Parathyroid adenoma (tissue), 2 donors: ENCODE results near the gene SMIM32.

ENCODE experiments used
- H2AFZ ChIP-seq: fragments of 300-600 bp; sonication (generic); one replicate; pipeline ENCODE4 v1.7.0; 2017; ENCODE audit warnings: antibody characterized with exemption, mild to moderate bottlenecking
- H3K27ac ChIP-seq: fragments of 300-600 bp; sonication (generic); one replicate; pipeline ENCODE4 v1.7.0; 2017
- H3K27me3 ChIP-seq: fragments of 300-600 bp; sonication (generic); one replicate; pipeline ENCODE4 v1.7.0; 2017; ENCODE audit warnings: low read length; ENCODE audit not compliant: control insufficient read depth, insufficient read depth
- H3K36me3 ChIP-seq: fragments of 300-600 bp; sonication (generic); one replicate; pipeline ENCODE4 v1.7.0; 2017; ENCODE audit warnings: low read length; ENCODE audit not compliant: control insufficient read depth, insufficient read depth
- H3K4me1 ChIP-seq: fragments of 300-600 bp; sonication (generic); one replicate; pipeline ENCODE4 v1.7.0; 2017; ENCODE audit warnings: control low read depth
- H3K4me2 ChIP-seq: fragments of 300-600 bp; sonication (generic); one replicate; pipeline ENCODE4 v1.7.0; 2017; ENCODE audit warnings: low read length
- H3K4me3 ChIP-seq: fragments of 300-600 bp; sonication (generic); one replicate; pipeline ENCODE4 v1.7.0; 2017; ENCODE audit warnings: low read depth, low read length
- H3K79me2 ChIP-seq: fragments of 300-600 bp; sonication (generic); one replicate; pipeline ENCODE4 v1.7.0; 2017; ENCODE audit warnings: control low read depth
- H3K9ac ChIP-seq: fragments of 300-600 bp; sonication (generic); one replicate; pipeline ENCODE4 v1.7.0; 2017; ENCODE audit warnings: mild to moderate bottlenecking
- H3K9me3 ChIP-seq: fragments of 300-600 bp; sonication (generic); one replicate; pipeline ENCODE4 v1.7.0; 2017; ENCODE audit warnings: low read length; ENCODE audit not compliant: control insufficient read depth
- CTCF ChIP-seq: fragments of 300-600 bp; sonication (generic); IDR thresholded peaks from one replicate; pipeline ENCODE4 v1.7.0; 2017; ENCODE audit warnings: antibody characterized with exemption, mild to moderate bottlenecking
- donor health status: primary hyperparathyroidism.

SMIM32 gene

GRCh38 chr5:136197462-136198142 lies 4.6 kb upstream of the SMIM32 start:
- Histone ChIP-seq H2AFZ (no peak overlapping the region), H3K9me3 (no peaks in the 10 kb centered on the region), H3K36me3 (no peaks in the 10 kb centered on the region), H3K4me3 (no peak overlapping the region), H3K9ac (no peak overlapping the region), H3K4me2 (no peak overlapping the region), H3K79me2 (no peaks in the 10 kb centered on the region), H3K27ac (no peak overlapping the region), H3K4me1 (no peaks in the 10 kb centered on the region), H3K27me3 (no peaks in the 10 kb centered on the region)
- no peak for TF ChIP-seq CTCF

- H3K36me3 ChIP-seq = no peaks in the 10 kb centered on the region
- H3K27me3 ChIP-seq = no peaks in the 10 kb centered on the region
- H3K27ac ChIP-seq = no peak overlapping the region
- TF ChIP-seq CTCF = no peak
- no peaks in the 10 kb centered on the region for H3K9me3 ChIP-seq
- H3K79me2 ChIP-seq = no peaks in the 10 kb centered on the region
- H3K4me1 ChIP-seq = no peaks in the 10 kb centered on the region
- no peak overlapping the region for H3K4me3 ChIP-seq
- H3K4me2 ChIP-seq = no peak overlapping the region
- no peak overlapping the region for H3K9ac ChIP-seq
- H2AFZ ChIP-seq = no peak overlapping the region
These were observed 3.2 kb upstream of the SMIM32 start for GRCh38 chr5:136195971-136196820.

GRCh38 chr5:136194576-136194975 lies 1.6 kb upstream of the SMIM32 start:
- Histone ChIP-seq H3K4me1 (no peaks in the 10 kb centered on the region), H2AFZ (no peak overlapping the region), H3K27ac (no peak overlapping the region), H3K4me3 (no peak overlapping the region), H3K27me3 (no peaks in the 10 kb centered on the region), H3K9ac (no peak overlapping the region), H3K4me2 (no peak overlapping the region), H3K9me3 (no peaks in the 10 kb centered on the region), H3K79me2 (no peaks in the 10 kb centered on the region), H3K36me3 (no peaks in the 10 kb centered on the region)
- TF ChIP-seq CTCF = no peak

- Histone ChIP-seq H3K79me2 (no peaks in the 10 kb centered on the region), H3K9me3 (no peaks in the 10 kb centered on the region), H3K27me3 (no peaks in the 10 kb centered on the region), H2AFZ (no peak overlapping the region), H3K27ac (no peak overlapping the region), H3K9ac (no peak overlapping the region), H3K4me1 (no peaks in the 10 kb centered on the region), H3K36me3 (no peaks in the 10 kb centered on the region), H3K4me3 (no peak overlapping the region), H3K4me2 (peak overlapping the region; percentile 69)
- no peak for TF ChIP-seq CTCF
These were observed 467 bp upstream of the SMIM32 start for GRCh38 chr5:136193322-136193935.
